Gastroesophageal sphincter (tissue), 4 donors: ENCODE results near the gene CEMIP2. TPM values are rescaled to one million over a fixed set of nuclear protein-coding genes. Genes with fewer than 3 reads are reported as not detected.

ENCODE experiments used
- ATAC-seq: fragments of 150-250 bp; one replicate; pipeline ENCODE4 v1.9.1; 2016; ENCODE audit warnings: mild to moderate bottlenecking, moderate library complexity
- H3K27ac ChIP-seq, 4 donors: fragments of 200-600 bp; sonication (generic) in 3 of 4; 1 replicate in 3 of 4; 2 replicates in 1 of 4; pipeline ENCODE4 v1.5.1; 2016 to 2019
- H3K27me3 ChIP-seq: fragments of 200-600 bp; sonication (generic); one replicate; pipeline ENCODE4 v1.5.1; 2019
- H3K36me3 ChIP-seq, 2 donors: fragments of 200-600 bp; sonication (generic); one replicate each; pipeline ENCODE4 v1.5.1; 2019; ENCODE audit warnings: control low read depth in 1 of 2
- H3K4me1 ChIP-seq, 3 donors: fragments of 200-600 bp; sonication (generic); 1 replicate in 2 of 3; 2 replicates in 1 of 3; pipeline ENCODE4 v1.5.1; 2016 to 2019; ENCODE audit warnings: control low read depth in 2 of 3
- H3K4me3 ChIP-seq, 2 donors: fragments of 200-600 bp; sonication (generic); one replicate each; pipeline ENCODE4 v1.5.1; 2019; ENCODE audit warnings: mild to moderate bottlenecking in 1 of 2, moderate library complexity in 1 of 2
- H3K9me3 ChIP-seq, 3 donors: fragments of 200-600 bp; sonication (generic); one replicate each; pipeline ENCODE4 v1.5.1; 2017 to 2019; ENCODE audit warnings: control low read depth in 2 of 3
- EP300 ChIP-seq: sonication (generic); formaldehyde crosslinking; IDR thresholded peaks from one replicate; pipeline ENCODE4 v1.6.1; 2017; ENCODE audit warnings: antibody characterized with exemption, mild to moderate bottlenecking
- POLR2A ChIP-seq, 2 donors: fragments of 450-650 bp; IDR thresholded peaks; one replicate each; pipeline ENCODE4 v1.6.1; 2017; ENCODE audit warnings: antibody characterized with exemption in 2 of 2, mild to moderate bottlenecking in 2 of 2, moderate library complexity in 1 of 2
- POLR2AphosphoS5 ChIP-seq: sonication (generic); formaldehyde crosslinking; IDR thresholded peaks from one replicate; pipeline ENCODE4 v1.6.1; 2017; ENCODE audit warnings: antibody characterized with exemption
- WGBS, 2 donors: methylation state at CpG; one replicate each; pipeline ENCODE4 v1.1.5; 2018; ENCODE audit warnings: low coverage in 1 of 2; 5-methylcytosine and 5-hydroxymethylcytosine counted together
- total RNA-seq, 4 donors: library from RNA; depleted of rRNA; stranded (reverse); fragments of >200 nt; gene quantifications; one replicate each; pipeline ENCODE4 v1.1.0, GENCODE V29; 2016
- TF ChIP-seq, protein P1 (sequence below), 4 experiments: fragments of 200-600 bp in 2 of 4; fragments of 450-650 bp in 2 of 4; sonication (generic) in 1 of 4; IDR thresholded peaks; one replicate each; pipeline ENCODE4 v1.5.1; 2017 to 2019; ENCODE audit warnings: antibody characterized with exemption in 4 of 4, mild to moderate bottlenecking in 2 of 4, moderate library complexity in 2 of 4

Gene CEMIP2
- total RNA-seq, 4 donors from 2014 or later: 8.1 to 84.5 (median 17.4) TPM

DNA sequence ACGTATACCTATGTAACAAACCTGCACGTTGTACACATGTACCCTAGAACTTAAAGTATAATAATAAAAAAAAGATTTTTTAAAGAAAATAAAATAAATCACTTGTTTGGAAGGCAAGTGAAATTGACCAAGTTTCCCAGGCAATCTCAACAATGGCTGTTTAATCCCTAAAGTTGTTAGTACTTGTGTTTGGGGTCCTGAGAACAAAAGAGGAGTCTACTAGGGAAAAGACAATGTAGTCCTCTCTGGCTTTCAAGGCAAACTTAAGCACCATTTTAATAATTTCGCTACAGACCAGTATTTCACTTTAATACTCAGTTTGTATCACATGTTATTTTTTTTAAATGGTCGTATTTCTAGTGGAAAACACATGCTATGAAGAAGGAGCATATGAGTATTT lies 14.2 kb downstream of the CEMIP2 start:
- ATAC-seq: no peak
- Histone ChIP-seq H3K9me3 (no peaks in the 10 kb centered on the region), H3K36me3 (peaks cover 0 to 11% of the 10 kb centered on the region in 2 donors), H3K4me1 (peaks cover 0 to 15% (median 0%) of the 10 kb centered on the region in 3 donors), H3K27me3 (no peaks in the 10 kb centered on the region), H3K4me3 (no peak overlapping the region), H3K27ac (no peak overlapping the region)
- 81 to 91% methylated on average over 3 to 4 of the region's 4 CpGs for WGBS, 2 donors
- TF ChIP-seq EP300 (no peak), POLR2A (IDR thresholded peaks at IDR 0.05) (no peak), POLR2AphosphoS5 (no peak)
- TF ChIP-seq, protein P1, sequence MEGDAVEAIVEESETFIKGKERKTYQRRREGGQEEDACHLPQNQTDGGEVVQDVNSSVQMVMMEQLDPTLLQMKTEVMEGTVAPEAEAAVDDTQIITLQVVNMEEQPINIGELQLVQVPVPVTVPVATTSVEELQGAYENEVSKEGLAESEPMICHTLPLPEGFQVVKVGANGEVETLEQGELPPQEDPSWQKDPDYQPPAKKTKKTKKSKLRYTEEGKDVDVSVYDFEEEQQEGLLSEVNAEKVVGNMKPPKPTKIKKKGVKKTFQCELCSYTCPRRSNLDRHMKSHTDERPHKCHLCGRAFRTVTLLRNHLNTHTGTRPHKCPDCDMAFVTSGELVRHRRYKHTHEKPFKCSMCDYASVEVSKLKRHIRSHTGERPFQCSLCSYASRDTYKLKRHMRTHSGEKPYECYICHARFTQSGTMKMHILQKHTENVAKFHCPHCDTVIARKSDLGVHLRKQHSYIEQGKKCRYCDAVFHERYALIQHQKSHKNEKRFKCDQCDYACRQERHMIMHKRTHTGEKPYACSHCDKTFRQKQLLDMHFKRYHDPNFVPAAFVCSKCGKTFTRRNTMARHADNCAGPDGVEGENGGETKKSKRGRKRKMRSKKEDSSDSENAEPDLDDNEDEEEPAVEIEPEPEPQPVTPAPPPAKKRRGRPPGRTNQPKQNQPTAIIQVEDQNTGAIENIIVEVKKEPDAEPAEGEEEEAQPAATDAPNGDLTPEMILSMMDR (IDR thresholded peaks at IDR 0.05): no peak

DNA sequence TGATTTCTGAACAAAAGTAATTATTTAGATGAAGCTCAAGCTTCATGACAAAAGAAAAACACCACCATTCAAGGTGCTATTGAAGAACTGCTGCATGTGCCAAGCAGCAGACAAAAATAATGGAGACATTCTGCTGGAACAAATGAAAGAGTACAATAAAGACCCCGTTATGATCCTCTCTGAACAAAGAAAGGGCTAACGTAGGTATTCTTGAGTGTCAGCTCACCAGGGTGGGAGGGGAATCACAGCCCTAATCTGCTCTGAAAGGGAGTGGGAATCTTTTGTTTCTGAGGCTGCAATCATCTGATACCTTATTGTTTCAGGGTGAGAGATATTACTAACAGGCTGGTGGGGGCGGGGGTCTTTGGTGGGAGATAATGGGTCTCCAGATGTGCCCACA lies 15.4 kb downstream of the CEMIP2 start:
- Histone ChIP-seq H3K27ac (no peak overlapping the region), H3K27me3 (no peaks in the 10 kb centered on the region), H3K9me3 (no peaks in the 10 kb centered on the region), H3K4me1 (peaks cover 0 to 12% (median 0%) of the 10 kb centered on the region in 3 donors), H3K36me3 (peaks cover 0 to 23% of the 10 kb centered on the region in 2 donors), H3K4me3 (no peak overlapping the region)
- TF ChIP-seq POLR2A (IDR thresholded peaks at IDR 0.05) (no peak), EP300 (no peak), POLR2AphosphoS5 (no peak)
- TF ChIP-seq, protein P1 (IDR thresholded peaks at IDR 0.05): no peak
- no peak for ATAC-seq
- WGBS, 2 donors: 67 to 78% methylated on average over 2 to 3 of the region's 3 CpGs

DNA sequence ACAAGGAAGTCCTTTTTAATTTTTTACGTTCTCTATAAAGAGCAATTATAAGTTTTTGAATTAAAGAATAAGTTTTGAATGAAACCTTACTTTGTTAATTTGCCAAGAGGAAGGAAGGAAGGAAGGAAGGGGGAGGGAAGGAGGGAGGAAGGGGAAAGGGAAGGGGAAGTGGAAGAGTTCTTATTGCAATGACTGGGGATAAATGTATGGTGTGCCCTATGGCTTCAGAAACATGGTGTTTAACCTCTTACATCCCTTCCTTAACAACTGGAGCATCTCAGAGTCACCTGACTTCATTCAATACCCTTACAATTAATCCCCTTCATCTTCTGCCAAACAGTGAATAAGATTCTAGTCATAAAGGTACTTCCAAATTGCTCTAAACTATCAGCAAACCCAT lies 16.0 kb downstream of the CEMIP2 start:
- TF ChIP-seq, protein P1 (IDR thresholded peaks at IDR 0.05): no peak
- TF ChIP-seq EP300 (no peak), POLR2AphosphoS5 (no peak), POLR2A (IDR thresholded peaks at IDR 0.05) (no peak)
- Histone ChIP-seq H3K4me3 (no peak overlapping the region), H3K27ac (no peak overlapping the region), H3K9me3 (no peaks in the 10 kb centered on the region), H3K4me1 (peaks cover 0 to 11% (median 0%) of the 10 kb centered on the region in 3 donors), H3K36me3 (peaks cover 0 to 28% of the 10 kb centered on the region in 2 donors), H3K27me3 (no peaks in the 10 kb centered on the region)
- no peak for ATAC-seq
- WGBS, 2 donors: 59 to 78% methylated on average over 1 of the region's 1 CpG

DNA sequence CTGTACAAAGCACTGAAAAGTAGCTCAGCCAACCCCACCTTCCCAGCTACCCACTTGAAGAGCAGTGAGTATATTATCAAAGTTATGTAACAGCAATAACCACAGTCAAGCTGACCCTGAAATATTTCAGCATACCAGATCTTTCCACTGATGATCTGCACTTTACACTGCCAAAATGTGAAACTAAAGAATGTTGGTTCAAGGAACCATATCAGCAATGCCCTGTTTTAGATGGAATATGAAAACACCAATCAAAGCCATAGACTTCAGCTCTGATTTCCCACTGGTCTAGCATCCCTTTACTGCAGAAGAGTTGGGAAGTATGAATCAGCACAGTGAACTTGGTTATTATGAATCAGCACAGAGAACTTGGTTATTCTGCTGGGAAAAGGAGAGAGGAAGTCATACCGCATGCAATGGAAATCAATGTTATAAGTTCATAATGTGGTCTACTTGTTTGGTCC lies 20.0 kb downstream of the CEMIP2 start:
- no peak for ATAC-seq
- no peaks in the 10 kb centered on the region for H3K27me3 ChIP-seq
- H3K36me3 ChIP-seq: peaks cover 0 to 54% of the 10 kb centered on the region in 2 donors
- WGBS, 2 donors: 53 to 57% methylated on average over 1 of the region's 1 CpG
- H3K4me3 ChIP-seq: no peak overlapping the region
- no peaks in the 10 kb centered on the region for H3K9me3 ChIP-seq
- H3K4me1 ChIP-seq: peaks cover 0 to 6% (median 0%) of the 10 kb centered on the region in 3 donors
- TF ChIP-seq, protein P1 (IDR thresholded peaks at IDR 0.05): no peak
- TF ChIP-seq POLR2AphosphoS5 (no peak), POLR2A (IDR thresholded peaks at IDR 0.05) (no peak), EP300 (no peak)
- H3K27ac ChIP-seq: no peak overlapping the region

DNA sequence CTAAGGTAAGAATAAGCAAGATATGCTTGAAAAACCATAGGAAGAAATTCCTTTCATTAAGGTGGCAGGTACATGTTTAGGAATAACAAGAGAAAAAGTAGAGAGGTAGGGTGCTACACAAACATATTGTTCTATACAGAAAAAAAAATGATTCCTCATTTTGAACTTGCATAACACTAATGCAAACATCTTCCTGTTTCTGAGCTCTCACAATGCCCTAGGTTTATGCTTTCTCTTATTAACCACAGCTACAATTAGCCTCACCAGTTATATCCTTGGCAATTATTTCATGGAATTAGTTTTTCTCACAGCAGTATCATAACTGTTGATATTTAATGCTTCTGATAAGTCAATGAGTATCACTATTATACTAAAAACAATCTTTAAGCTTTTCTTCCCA lies 20.7 kb downstream of the CEMIP2 start:
- peaks cover 0 to 54% of the 10 kb centered on the region in 2 donors for H3K36me3 ChIP-seq
- ATAC-seq: no peak
- no peak overlapping the region for H3K27ac ChIP-seq
- TF ChIP-seq, protein P1 (IDR thresholded peaks at IDR 0.05): no peak
- TF ChIP-seq POLR2AphosphoS5 (no peak), POLR2A (IDR thresholded peaks at IDR 0.05) (no peak)
- no peak overlapping the region for H3K4me3 ChIP-seq
- no peaks in the 10 kb centered on the region for H3K9me3 ChIP-seq
- H3K27me3 ChIP-seq: no peaks in the 10 kb centered on the region
- H3K4me1 ChIP-seq: peaks cover 0 to 6% (median 0%) of the 10 kb centered on the region in 3 donors
